Mucosa of rectum (tissue), 2 donors: ENCODE measurements around the gene SH3TC2.

Experiments
- H3K27ac ChIP-seq, 2 donors: one replicate each; pipeline ENCODE4 v1.7.0; 2013; ENCODE audit warnings: inconsistent platforms in 2 of 2, low read depth in 2 of 2, low read length in 2 of 2
- H3K27me3 ChIP-seq, 2 donors: one replicate each; pipeline ENCODE4 v1.7.0; 2013; ENCODE audit warnings: low read length in 2 of 2; ENCODE audit not compliant: control insufficient read depth in 2 of 2, insufficient read depth in 2 of 2
- H3K36me3 ChIP-seq, 2 donors: one replicate each; pipeline ENCODE4 v1.7.0; 2013; ENCODE audit warnings: low read length in 2 of 2; ENCODE audit not compliant: control insufficient read depth in 2 of 2, insufficient read depth in 2 of 2
- H3K4me1 ChIP-seq, 2 donors: one replicate each; pipeline ENCODE4 v1.7.0; 2013; ENCODE audit warnings: low read length in 2 of 2, mild to moderate bottlenecking in 1 of 2; ENCODE audit not compliant: control insufficient read depth in 2 of 2, insufficient read depth in 2 of 2
- H3K4me3 ChIP-seq, 2 donors: one replicate each; pipeline ENCODE4 v1.7.0; 2013; ENCODE audit warnings: low read length in 2 of 2
- H3K9ac ChIP-seq, 2 donors: one replicate each; pipeline ENCODE4 v1.7.0; 2013; ENCODE audit warnings: low read length in 2 of 2, low read depth in 1 of 2, mild to moderate bottlenecking in 1 of 2
- H3K9me3 ChIP-seq, 2 donors: one replicate each; pipeline ENCODE4 v1.7.0; 2013; ENCODE audit warnings: low read length in 2 of 2; ENCODE audit not compliant: control insufficient read depth in 2 of 2
- donor health status: healthy.
- donor health status: Normal muscosa, but diverticular disease.

Gene SH3TC2

DNA sequence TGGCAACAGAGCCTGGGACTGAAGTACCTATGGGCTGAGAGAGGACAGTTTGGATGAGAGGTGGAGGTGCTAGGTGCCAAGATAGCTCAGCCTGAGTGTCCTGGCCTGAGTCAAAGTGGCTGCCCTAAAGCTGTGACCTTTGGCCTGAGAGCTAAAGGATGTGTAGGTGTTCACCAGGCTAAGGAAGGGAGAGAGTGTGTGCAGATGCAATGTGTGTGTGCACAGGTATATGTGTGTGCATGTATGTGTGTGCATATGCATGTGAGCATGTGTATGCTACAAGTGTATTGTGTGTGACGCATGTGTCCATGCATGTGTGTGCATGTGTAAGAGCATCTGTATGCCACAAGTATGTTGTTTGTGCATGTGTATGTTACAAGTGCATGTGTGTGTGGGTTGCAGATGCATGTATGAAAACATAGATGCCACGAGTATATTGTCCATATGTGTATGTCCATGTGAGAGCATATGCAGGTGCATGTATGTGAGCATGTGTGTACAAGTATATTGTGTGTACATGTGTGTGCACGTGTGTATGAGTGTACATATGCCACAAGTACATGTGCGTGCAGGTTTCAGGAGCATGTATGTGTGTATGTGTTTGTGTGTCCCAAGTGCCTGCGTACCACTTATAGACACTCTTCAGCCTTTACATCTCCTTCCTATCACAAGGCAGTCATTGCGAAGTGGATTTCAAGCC is 102.6 kb downstream of the SH3TC2 start:
- no peaks in the 10 kb centered on the region for H3K36me3 ChIP-seq
- peaks cover 0 to 2% of the 10 kb centered on the region in 2 donors for H3K4me1 ChIP-seq
- no peaks in the 10 kb centered on the region for H3K9me3 ChIP-seq
- no peak overlapping the region for H3K4me3 ChIP-seq
- no peak overlapping the region for H3K27ac ChIP-seq
- no peaks in the 10 kb centered on the region for H3K27me3 ChIP-seq
- H3K9ac ChIP-seq, result no peak overlapping the region

DNA sequence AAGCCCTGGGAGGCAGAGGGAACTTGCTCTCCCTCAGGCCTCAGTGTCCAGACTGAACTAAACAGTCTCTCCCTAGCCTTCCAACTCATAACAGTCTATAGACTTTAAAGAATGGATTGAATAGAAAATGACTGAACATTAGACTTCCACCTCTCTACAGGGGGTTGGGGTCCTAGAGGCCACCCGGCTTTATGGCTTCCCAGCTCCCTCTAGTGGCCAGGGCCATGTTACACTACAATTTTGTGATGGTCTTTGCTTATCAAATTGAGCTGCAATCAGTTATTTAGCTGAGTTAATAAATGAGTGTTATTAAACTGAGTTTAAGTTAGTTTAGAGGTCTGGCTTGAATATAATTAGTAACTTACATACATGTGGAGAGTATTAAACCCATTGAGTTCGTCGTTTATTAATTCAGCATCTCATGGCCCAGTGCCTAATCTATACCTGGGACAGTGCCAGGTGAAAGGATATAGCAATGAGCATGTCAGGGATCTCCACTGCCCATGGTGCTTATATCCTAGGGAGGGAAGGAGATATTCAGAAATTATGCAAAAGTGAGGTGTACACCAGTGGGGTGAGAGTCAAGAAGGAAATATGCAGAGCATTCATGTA is 105.2 kb downstream of the SH3TC2 start:
- H3K27ac ChIP-seq, result no peak overlapping the region

DNA sequence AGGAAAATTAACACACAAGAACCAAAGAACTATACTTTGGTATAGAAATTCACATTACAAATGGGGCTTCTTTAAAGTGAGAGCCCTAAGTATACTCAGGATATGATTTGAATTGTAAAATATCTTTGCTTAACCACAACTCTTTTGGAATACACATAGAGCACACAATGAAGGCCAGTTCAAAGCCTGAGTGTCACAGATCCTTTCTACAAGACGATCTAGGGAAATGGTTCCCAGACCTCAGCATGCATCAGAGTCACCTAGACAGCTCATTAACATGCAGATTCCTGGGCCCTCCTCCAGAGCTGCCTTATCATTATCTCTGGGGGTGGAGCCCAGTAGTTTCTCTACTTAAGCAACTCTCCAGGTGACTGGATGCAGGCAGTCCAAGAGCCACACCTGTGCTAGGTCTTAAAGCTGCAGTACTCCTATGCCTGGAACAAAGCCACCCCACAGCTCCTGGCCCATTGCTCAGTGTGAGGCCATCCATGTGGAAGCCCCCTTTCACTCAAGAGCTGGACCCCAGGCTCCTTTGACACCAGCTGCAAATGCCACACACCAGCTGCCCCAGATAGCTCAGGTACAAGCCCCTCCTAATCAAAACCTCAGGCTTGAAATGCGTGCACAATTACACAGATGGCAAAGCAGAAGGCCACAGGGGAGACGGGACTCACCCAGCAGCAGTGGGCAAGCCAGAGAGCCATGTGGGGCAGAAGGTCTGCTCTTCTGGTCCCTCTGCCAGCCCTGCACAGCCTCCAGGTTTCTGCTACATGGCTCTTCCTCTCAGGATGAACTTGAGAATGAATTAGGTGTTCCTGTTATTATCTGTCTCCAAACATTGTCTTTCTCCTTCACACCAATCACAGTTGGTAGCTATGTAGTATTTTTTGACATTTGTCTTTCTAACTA is 106.1 kb downstream of the SH3TC2 start:
- Histone ChIP-seq H3K4me1 (peaks cover 0 to 2% of the 10 kb centered on the region in 2 donors), H3K36me3 (no peaks in the 10 kb centered on the region), H3K27me3 (no peaks in the 10 kb centered on the region), H3K9me3 (no peaks in the 10 kb centered on the region), H3K4me3 (no peak overlapping the region), H3K9ac (no peak overlapping the region), H3K27ac (no peak overlapping the region)

More for the DNA sequence above, 105.2 kb downstream of the SH3TC2 start:
- H3K36me3 ChIP-seq, result no peaks in the 10 kb centered on the region
- H3K27me3 ChIP-seq, result no peaks in the 10 kb centered on the region
- no peak overlapping the region for H3K9ac ChIP-seq
- peaks cover 0 to 2% of the 10 kb centered on the region in 2 donors for H3K4me1 ChIP-seq
- H3K9me3 ChIP-seq, result no peaks in the 10 kb centered on the region
- no peak overlapping the region for H3K4me3 ChIP-seq
